CD4-positive, alpha-beta T cell treated with Interleukin-12 subunit alpha and Interleukin-12 subunit beta, for 1 hour (primary cell): ENCODE results near the gene SH2B3.
"Not testable (repeated sequence)": the region's sequence is repeated elsewhere in the genome, so short reads cannot be mapped to it uniquely, and the experiment has no call there.

Experiments
- DNase-seq: peaks from one replicate; pipeline ENCODE4 v3.0.0-alpha.2; 2020

The SH2B3 gene

DNA sequence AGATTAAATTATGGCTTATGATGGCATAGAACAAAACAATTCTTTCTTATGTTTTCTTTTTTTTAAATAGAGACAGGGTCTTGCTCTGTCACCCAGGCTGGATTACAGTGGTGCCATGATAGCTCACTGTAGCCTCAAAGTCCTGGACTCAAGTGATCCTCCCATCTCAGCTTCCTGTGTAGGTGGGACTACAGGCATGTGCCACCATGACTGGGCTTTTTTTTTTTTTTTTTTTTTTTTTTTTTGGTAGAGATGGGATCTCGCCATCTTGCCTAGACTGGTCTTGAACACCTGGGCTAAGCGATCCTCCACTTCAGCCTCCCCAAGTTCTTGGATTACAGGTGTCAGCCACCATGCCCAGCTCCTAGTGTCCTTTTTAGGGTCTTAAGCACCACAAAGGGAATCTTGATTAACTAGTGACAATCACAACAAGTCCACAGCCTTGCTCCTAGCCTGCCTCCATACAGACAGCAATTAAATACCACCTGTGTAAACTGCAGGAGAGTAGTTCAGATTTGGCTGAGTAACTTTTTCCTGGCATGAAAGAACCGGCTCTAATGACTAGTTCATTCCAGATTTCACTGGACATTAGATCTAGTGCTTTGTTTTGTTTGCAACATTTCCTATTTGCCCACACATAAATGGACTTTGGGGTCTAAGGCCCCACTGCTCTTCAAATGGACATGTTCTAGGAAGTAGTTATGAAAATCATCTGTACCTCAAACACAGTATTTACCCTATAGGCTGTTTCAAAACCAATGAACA is 61.6 kb downstream of the SH2B3 start:
- no peak for DNase-seq

DNA sequence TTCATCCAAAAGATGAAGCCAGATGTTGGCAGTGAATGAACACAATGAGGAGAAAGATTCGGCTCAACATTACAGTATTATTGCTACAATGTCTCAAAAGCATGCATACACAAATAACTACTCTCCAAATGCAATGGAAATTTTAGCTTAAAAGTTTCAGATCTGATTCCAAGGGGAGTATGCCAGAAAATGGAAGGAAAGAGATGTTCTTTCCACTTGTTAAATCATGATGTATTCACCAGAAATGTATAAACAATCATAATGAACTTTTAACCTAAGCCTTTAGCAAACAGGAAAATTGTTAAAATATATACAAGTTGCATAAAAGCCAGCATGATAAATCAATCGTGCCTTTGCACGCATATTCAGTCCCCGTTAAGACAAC is 62.1 kb downstream of the SH2B3 start:
- no peak for DNase-seq

DNA sequence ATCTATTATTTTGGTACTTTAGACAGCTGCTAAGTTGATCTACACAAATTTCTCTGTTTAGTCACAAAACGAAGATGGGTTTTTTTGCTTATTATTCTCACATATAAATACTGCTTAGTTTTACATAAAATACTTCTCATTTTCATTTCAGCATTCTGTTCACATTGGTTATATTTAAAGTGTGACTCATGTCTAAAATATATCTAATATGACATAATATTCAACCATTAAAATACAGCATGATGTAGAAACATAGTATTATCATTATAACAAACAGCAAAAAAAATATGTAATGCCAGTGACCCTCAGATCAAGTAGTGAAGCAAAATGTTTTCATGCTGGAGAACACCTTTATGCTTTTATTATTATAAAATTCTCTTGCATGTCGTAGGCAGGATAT is 63.7 kb downstream of the SH2B3 start:
- DNase-seq: no peak

DNA sequence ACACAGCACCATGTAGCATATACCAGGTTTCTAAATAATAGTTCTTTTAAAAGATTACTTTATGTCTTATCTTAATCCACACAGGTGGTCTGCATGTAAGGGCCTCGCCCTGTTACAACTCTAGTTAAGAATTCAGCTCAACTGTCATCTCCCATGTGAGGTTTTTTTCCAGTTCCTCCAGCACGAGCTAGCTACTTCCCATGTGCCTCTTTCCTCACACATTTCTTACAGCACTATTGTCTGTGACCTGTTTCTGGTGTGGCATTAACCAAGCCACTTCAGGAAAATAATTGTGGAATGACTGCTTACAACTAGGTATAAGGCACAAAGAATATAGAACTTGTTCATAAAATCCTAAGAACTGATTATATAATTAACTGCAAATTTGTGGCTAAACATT is 65.5 kb downstream of the SH2B3 start:
- DNase-seq: no peak

DNA sequence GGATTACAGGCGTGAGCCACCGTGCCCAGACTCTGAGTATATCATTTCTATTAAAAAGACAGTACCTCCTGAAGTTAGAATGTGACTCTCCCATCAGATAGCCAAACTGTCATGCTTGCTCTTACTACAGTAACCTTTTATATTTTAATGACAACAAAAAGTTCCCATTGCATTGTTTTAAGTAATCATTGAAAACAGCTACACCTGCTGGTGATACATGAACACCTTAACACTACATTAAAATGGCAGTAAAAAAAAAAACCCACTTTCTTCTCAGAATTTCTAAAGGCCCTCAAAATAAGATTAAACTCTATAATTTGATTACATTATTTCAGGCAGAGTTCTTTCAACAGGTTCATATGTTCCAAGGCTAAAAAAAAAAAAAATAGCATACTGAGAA is 76.7 kb downstream of the SH2B3 start:
- DNase-seq: peak; percentile 15

DNA sequence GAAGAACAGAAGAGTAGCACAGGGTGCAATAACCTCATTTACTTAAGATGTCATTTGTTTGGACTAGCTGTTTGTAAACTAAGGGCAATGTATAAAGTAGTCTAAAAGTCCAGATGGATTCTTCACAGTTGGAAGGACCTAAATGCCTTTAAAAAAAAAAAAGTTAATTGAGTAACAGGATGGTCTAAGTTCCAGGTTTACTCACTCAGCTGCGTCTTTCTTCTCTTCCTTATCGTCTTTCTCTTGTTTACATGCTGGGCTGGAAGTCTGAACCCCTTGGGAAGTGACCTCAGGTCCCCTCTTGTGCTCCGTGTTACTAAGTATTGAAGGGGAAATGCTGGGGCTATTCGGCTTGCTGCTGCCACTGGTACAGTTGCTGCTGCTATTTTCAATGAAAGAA is 82.5 kb downstream of the SH2B3 start:
- no peak for DNase-seq

DNA sequence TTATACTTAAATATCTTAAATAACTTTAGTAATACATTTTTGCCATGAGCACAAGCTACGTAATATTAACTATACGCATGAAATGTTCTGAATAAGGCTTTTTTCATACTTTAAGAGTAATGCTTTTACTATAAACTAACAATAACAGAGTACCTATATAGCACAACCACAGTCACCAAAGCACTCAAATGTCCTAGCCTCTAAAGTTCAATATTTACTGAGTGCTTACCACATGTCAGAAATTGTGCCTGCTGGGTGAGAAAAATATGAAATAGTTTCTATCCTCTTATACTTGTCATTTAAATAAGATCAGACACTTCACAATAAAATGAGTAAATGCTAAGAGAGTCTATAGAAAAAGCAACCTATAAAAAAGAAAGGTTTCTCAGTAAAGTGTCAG is 83.1 kb downstream of the SH2B3 start:
- no peak for DNase-seq

DNA sequence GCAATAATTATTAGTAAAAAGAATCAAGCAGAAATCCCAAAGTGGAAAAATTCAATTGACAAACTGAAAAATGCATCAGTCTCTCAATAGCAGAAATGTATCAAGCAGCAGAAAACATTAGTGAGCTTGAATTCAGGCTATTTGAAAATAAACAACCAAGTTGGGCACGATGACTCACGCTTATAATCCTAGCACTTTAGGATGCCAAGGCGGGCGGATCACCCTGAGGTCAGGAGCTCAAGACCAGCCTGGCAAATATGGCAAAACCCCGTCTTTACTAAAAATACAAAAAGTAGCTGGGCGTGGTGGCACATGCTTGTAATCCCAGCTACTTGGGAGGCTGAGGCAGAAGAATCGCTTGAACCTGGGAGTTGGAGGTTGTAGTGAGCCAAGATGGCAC is 87.3 kb downstream of the SH2B3 start:
- DNase-seq: not testable (repeated sequence)

DNA sequence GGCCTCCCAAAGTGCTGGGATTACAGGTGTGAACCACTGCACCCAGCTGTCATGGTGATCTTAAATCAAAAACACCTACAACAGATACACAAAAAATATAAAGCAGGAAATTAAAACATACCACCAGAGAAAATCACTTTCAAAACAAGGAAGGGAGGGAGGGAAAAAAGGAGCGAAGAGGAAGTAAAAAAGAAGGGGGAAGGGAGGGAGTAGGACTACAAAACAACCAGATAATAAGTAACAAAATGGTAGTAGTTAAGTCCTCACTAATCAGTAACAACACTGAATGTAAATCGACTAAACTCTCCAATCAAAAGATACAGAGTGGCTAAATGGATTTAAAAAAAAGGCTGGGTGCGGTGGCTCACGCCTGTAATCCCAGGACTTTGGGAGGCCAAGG is 89.0 kb downstream of the SH2B3 start:
- no peak for DNase-seq
